Suprapubic skin (tissue), 4 donors: Measurements from ENCODE around the gene NHSL2. TPM values are rescaled to one million over a fixed set of nuclear protein-coding genes. Genes with fewer than 3 reads are reported as not detected.

Experiments
- DNase-seq, 2 donors: peaks; one replicate each; pipeline ENCODE4 v3.0.0-alpha.2; 2019; ENCODE audit warnings: low spot score in 2 of 2
- H3K27ac ChIP-seq: fragments of 200-600 bp; sonication (generic); one replicate; pipeline ENCODE4 v1.5.1; 2019
- H3K27me3 ChIP-seq: fragments of 200-600 bp; sonication (generic); one replicate; pipeline ENCODE4 v1.5.1; 2019
- H3K36me3 ChIP-seq: fragments of 200-600 bp; sonication (generic); one replicate; pipeline ENCODE4 v1.5.1; 2019
- H3K4me1 ChIP-seq: fragments of 200-600 bp; sonication (generic); one replicate; pipeline ENCODE4 v1.5.1; 2019
- H3K4me3 ChIP-seq: fragments of 200-600 bp; sonication (generic); one replicate; pipeline ENCODE4 v1.5.1; 2019; ENCODE audit warnings: mild to moderate bottlenecking
- H3K9me3 ChIP-seq: fragments of 200-600 bp; sonication (generic); one replicate; pipeline ENCODE4 v1.5.1; 2019
- EP300 ChIP-seq: sonication (generic); formaldehyde crosslinking; IDR thresholded peaks from one replicate; pipeline ENCODE4 v1.6.1; 2017; ENCODE audit warnings: antibody characterized with exemption
- POLR2A ChIP-seq, 2 donors: fragments of 450-650 bp; IDR thresholded peaks; one replicate each; pipeline ENCODE4 v1.6.1; 2017; ENCODE audit warnings: antibody characterized with exemption in 2 of 2, mild to moderate bottlenecking in 2 of 2, moderate library complexity in 2 of 2
- POLR2AphosphoS5 ChIP-seq, 3 donors: sonication (generic); formaldehyde crosslinking; IDR thresholded peaks; one replicate each; pipeline ENCODE4 v1.6.1; 2017; ENCODE audit warnings: antibody characterized with exemption in 3 of 3
- WGBS: methylation state at CpG from one replicate; pipeline ENCODE4 v1.1.5; 2018; 5-methylcytosine and 5-hydroxymethylcytosine counted together
- total RNA-seq, 4 donors: library from RNA; depleted of rRNA; stranded (reverse); fragments of >200 nt; gene quantifications; one replicate each; pipeline ENCODE4 v1.1.0, GENCODE V29; 2016
- TF ChIP-seq, protein P1 (sequence below), 2 donors: fragments of 200-600 bp in 1 of 2; fragments of 450-650 bp in 1 of 2; sonication (generic) in 1 of 2; IDR thresholded peaks; one replicate each; pipeline ENCODE4 v1.5.1; 2016 to 2019; ENCODE audit warnings: antibody characterized with exemption in 2 of 2, mild to moderate bottlenecking in 1 of 2, moderate library complexity in 1 of 2

Gene NHSL2
- total RNA-seq, 4 donors from 2014 or later = 2.0 to 4.7 (median 3.0) TPM

DNA sequence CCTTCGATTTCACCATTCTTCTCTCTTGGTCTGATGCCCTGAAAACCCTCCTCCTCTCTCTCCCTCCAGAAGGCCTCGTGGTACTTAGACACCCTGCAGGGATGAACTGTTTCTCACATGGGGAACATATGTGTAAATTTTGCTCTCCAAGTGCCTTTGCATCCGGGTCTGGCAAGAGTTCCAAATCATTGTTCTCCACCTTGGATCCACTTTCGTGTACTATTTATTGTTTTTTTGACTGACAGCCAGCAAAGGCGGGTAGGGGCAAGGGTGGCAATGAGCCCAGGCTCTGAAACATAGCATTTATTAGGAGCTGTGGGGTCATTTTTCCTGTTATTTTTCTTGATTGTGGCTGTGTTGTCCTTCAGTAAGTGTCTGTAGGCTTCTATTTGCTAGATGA is 139.4 kb downstream of the NHSL2 start:
- TF ChIP-seq EP300 (no peak), POLR2AphosphoS5 (IDR thresholded peaks at IDR 0.05) (no peak), POLR2A (IDR thresholded peaks at IDR 0.05) (no peak)
- TF ChIP-seq, protein P1, sequence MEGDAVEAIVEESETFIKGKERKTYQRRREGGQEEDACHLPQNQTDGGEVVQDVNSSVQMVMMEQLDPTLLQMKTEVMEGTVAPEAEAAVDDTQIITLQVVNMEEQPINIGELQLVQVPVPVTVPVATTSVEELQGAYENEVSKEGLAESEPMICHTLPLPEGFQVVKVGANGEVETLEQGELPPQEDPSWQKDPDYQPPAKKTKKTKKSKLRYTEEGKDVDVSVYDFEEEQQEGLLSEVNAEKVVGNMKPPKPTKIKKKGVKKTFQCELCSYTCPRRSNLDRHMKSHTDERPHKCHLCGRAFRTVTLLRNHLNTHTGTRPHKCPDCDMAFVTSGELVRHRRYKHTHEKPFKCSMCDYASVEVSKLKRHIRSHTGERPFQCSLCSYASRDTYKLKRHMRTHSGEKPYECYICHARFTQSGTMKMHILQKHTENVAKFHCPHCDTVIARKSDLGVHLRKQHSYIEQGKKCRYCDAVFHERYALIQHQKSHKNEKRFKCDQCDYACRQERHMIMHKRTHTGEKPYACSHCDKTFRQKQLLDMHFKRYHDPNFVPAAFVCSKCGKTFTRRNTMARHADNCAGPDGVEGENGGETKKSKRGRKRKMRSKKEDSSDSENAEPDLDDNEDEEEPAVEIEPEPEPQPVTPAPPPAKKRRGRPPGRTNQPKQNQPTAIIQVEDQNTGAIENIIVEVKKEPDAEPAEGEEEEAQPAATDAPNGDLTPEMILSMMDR (IDR thresholded peaks at IDR 0.05) = no peak
- H3K36me3 ChIP-seq = no peaks in the 10 kb centered on the region
- H3K27me3 ChIP-seq = no peaks in the 10 kb centered on the region
- 34% methylated on average over 5 of the region's 5 CpGs for WGBS
- peaks cover 5% of the 10 kb centered on the region for H3K4me1 ChIP-seq
- no peak overlapping the region for H3K27ac ChIP-seq
- no peak for DNase-seq
- H3K9me3 ChIP-seq = no peaks in the 10 kb centered on the region
- H3K4me3 ChIP-seq = no peak overlapping the region

DNA sequence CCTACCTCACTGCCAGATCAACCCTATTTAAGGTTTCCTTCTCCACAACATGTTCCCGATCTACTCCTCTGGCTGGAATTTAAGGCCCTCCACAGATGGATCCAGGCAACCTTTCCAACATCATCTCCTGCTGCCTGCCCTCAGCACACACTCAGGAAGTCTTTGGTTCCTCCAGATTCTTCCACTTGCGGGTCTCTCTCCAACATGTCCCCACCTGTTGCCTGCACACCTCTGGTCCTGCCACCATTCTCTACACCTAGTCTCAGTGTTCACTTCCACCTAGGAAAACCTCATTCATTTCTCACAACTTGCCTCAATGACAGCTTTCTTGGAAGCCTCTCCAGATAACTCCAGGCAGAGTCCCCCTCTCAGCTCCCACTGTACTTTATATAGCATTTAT is 140.9 kb downstream of the NHSL2 start:
- TF ChIP-seq POLR2A (IDR thresholded peaks at IDR 0.05) = no peak
- no peak for TF ChIP-seq POLR2AphosphoS5 (IDR thresholded peaks at IDR 0.05)
- TF ChIP-seq, protein P1 (IDR thresholded peaks at IDR 0.05) = no peak
- TF ChIP-seq EP300 = no peak
- no peak for DNase-seq
- 85% methylated on average over 2 of the region's 2 CpGs for WGBS

DNA sequence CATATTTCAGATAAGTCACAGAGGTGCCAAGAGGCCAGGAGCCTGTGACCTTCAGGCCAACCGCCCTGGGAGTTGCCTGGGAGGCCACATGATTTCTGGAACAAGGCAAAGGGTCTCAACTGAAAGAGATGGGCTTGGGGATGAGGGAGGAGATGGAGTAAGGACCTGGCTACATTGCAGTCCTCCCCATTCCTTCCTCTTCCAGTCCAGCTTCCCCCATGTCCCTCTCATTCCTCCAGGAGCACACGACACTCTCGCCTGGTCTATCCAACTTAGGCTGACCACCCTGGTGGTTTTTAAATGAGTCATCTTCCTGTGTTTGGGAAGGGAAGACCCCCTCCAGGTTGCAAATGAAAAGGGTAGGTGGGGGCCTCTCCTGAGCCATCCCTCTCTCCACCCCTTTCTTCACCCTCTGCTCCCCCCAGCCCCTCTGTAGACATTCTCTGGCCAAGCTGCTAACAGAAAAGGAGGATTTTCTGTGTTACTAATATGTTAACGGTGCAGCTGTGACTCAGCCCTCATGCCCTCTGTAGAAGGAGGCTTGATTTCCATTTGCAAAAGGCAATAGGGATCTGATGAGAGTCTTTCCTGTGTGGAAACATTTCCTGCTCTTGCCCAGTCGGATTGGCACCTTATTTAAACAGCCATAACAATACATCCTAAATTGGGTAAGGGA is 141.9 kb downstream of the NHSL2 start:
- no peak overlapping the region for H3K4me3 ChIP-seq
- no peak for DNase-seq
- 54% methylated on average over 5 of the region's 5 CpGs for WGBS
- H3K36me3 ChIP-seq = no peaks in the 10 kb centered on the region
- H3K9me3 ChIP-seq = no peaks in the 10 kb centered on the region
- TF ChIP-seq POLR2A (IDR thresholded peaks at IDR 0.05) (no peak), POLR2AphosphoS5 (IDR thresholded peaks at IDR 0.05) (no peak), EP300 (no peak)
- TF ChIP-seq, protein P1 (IDR thresholded peaks at IDR 0.05) = no peak
- H3K27ac ChIP-seq = no peak overlapping the region
- peaks cover 3% of the 10 kb centered on the region for H3K4me1 ChIP-seq
- H3K27me3 ChIP-seq = no peaks in the 10 kb centered on the region

More for the DNA sequence above, 140.9 kb downstream of the NHSL2 start:
- Histone ChIP-seq H3K36me3 (no peaks in the 10 kb centered on the region), H3K9me3 (no peaks in the 10 kb centered on the region), H3K4me3 (no peak overlapping the region), H3K27ac (no peak overlapping the region), H3K4me1 (peaks cover 3% of the 10 kb centered on the region), H3K27me3 (no peaks in the 10 kb centered on the region)

DNA sequence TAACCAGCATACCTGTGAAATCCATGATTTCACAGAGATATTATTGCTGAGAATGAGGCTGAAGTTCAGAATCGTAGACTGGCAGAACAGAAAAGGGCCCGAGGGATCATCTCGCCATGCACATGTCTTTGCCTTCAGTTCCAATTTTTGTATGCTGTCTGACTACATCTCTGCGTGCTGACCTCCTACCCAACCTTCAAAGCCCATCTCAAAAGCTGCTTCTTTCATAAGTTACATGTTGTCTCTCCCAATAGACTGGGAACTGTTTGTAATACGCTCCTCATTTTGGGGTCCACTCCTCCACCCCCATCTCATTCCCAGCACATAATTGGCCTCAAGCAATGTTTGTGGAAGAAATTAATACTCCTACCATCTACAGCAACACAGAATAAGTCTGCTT is 142.9 kb downstream of the NHSL2 start:
- 84% methylated on average over 5 of the region's 5 CpGs for WGBS
- TF ChIP-seq EP300 (no peak), POLR2AphosphoS5 (IDR thresholded peaks at IDR 0.05) (no peak)
- TF ChIP-seq, protein P1 (IDR thresholded peaks at IDR 0.05) = no peak
- DNase-seq = no peak
- Histone ChIP-seq H3K4me3 (no peak overlapping the region), H3K4me1 (peaks cover 3% of the 10 kb centered on the region), H3K27me3 (no peaks in the 10 kb centered on the region), H3K27ac (no peak overlapping the region), H3K9me3 (no peaks in the 10 kb centered on the region), H3K36me3 (no peaks in the 10 kb centered on the region)

- DNase-seq = no peak
- no peak for TF ChIP-seq POLR2AphosphoS5 (IDR thresholded peaks at IDR 0.05)
- WGBS = 60% methylated on average over 19 of the region's 19 CpGs
- no peak overlapping the region for H3K27ac ChIP-seq
- no peaks in the 10 kb centered on the region for H3K27me3 ChIP-seq
- no peaks in the 10 kb centered on the region for H3K36me3 ChIP-seq
- no peaks in the 10 kb centered on the region for H3K9me3 ChIP-seq
- no peak overlapping the region for H3K4me3 ChIP-seq
- H3K4me1 ChIP-seq = peaks cover 2% of the 10 kb centered on the region
These were observed 144.3 kb downstream of the NHSL2 start for GRCh38 chrX:72054779-72055489.
